Fibroblast of peridontal ligament (primary cell): ENCODE data around the gene ALOX15B.
"Not testable (repeated sequence)": the region's sequence is repeated elsewhere in the genome, so short reads cannot be mapped to it uniquely, and the experiment has no call there.

Source experiments
- DNase-seq: peaks from one replicate; pipeline ENCODE4 v3.0.0-alpha.2; 2010; ENCODE audit errors: extremely low read depth

ALOX15B gene

DNA sequence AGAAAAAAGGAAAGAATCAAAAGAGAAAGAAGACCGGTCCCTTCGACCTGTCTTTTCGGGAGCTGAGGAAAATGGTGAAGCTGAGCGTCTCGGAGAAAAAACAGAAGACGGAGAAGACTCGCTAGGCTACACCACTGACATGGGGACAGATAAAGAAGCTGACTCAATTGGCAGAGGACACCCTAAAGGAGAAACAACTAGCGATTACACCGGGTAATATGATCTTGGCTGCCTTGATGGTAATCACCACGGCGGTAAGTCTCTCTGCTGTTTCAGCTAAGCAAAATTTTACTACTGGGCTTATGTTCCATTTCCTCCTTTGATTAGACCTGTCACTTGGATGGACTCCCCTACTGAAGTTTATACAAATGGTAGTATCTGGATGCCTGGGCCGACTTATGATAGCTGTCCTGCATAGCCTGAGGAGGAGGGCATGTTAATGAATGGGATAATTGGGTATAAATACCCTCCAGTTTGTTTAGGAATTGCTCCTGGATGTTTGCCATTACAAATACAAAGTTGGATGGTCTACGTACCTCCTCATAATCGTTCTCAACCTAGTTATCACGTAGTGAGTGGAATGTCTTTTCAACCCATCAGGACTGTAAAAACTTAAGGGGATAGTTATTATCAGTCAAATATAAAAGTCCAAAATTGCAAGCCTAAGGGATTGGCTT is 24.1 kb downstream of the ALOX15B start:
- DNase-seq, result no peak

DNA sequence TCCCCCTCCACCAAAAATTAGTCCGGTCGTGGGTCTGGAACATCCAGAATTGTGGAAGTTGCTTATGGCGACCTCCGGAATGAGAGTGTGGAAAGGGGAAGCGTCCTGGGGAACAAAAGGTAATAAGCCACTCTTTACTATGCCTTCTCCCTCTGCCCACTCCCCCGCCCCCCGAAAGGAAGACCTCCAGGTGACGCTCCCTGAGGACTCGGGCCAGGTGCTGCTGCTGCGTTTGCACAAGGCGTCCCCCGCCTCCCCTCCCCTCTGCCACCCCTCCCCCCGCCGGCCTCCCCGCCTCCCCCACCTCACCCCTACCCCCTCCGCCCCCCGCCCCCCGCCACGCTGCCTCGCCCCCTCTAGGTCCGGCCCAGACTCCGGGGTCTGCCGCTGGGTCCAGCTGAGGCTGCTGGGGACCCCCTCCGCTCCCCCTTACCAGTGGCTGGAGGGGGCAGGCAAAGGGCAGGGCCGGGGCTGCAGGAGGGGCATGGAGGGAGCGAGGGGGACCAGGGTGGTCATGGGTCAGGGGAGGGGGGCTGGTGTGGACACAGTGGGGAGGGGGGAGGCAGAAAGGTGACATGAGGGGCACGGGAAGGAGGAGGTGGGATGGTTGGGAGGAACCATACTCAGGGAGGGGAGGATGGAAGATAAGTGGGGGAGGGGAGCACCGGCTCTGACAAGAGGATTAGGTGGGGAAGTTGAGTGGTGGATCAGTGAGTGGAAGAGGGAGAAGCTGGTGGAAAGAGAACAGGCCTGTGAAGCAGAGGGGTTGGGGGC is 25.1 kb downstream of the ALOX15B start:
- no peak for DNase-seq

DNA sequence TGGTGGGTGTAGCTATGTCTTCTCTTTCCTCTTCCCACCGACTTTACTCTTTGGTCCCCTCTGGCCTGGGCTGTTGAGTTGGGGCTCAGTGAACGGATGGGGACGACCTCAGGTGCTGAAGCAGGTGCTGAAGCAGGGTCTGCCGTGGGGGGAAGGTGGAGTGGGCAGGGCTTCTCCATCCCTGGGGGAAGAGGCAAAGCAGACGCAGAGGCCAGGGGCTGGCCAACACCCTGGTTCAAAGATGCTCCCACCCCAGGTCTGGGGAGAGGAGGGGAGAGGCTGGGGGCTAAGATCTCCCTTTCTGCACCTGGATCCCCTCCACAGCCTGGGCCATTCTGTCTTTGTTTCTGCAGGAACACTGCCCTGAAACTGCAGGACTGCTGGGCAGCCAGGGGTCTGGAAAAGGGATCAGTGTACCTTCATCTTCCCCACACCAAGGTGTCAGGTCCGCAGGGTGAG is 25.7 kb downstream of the ALOX15B start:
- DNase-seq, result no peak

DNA sequence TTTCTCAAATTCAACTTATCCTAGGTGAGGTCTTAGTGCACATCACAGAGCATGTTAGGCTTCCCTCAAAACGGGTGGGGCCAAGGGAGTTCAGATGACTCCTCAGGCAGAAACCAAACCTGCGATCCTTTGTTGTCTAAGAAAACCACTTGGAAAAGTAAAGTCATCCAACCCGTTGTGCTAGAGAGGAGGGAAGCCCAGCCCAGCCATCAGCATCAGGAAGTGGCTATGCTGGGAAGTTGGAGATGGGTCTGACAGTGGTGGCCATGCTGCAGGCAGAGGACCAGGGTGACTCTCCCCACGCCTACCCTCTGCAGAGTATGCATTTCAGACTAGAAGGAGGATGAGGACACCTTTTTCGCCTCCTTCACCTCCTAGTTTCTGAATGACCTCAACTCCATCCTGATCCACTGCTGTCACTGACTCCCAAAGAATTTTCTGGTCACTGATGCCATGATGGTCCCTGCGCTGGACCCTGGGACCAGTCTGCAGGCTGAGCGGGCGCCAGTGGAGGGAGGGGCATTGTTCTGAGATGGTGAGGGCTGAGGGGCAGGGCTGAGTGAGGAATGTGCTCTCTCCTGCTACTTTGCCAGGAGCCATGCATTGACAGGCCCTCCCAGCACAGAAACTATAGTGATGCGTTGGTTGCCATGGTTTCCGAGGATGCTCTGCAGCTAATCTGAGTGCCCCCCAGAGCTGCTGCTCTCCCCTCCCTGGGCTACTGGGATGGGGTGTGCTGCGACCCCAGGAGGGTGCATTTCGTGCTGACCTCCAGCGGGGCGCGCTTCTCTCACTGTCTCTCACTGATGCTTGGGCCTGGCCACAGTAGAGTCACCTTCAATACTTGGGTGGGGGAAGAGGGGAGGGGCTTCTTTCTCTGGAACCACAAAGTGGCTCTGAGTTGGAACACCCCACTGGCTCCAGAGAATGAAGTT is 28.2 kb downstream of the ALOX15B start:
- DNase-seq, result no peak

DNA sequence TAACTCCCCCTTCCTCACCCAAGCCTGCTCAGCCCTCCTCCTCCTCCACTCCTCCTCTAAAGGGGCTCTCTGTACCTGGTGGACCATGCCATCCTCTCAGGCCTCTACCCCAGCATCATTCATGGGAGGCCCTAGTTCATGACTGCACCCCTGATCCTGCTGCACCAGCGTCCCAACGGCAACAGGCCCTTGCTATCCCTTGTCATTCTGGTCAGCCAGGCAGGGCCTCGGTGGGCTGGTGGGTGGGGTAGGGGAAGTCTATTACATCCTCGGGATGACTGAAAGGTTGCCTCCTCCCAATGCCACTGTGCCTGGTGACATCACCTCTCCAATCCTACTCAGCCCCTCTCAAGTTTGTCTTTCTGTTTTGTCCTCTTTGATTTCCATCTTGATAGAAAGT is 28.9 kb downstream of the ALOX15B start:
- no peak for DNase-seq

- DNase-seq, result no peak
Measured at GRCh38 chr17:8068736-8069586, 30.1 kb downstream of the ALOX15B start.

DNA sequence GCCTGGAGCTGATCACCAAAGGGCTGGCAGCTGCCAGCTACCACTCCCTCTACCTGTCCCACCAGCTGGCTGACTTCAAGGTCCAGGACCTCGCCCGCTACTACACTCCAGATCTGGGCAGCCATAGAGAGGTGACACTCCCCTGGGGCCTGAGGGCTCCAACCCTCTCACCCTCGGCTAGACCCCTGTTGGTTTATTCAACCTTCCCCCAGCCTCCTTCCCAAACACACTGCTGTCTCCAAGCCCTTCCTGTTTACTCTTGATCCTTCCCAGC is 30.7 kb downstream of the ALOX15B start:
- no peak for DNase-seq

- no peak for DNase-seq
Measured at GRCh38 chr17:8071496-8071895, 32.6 kb downstream of the ALOX15B start.

DNA sequence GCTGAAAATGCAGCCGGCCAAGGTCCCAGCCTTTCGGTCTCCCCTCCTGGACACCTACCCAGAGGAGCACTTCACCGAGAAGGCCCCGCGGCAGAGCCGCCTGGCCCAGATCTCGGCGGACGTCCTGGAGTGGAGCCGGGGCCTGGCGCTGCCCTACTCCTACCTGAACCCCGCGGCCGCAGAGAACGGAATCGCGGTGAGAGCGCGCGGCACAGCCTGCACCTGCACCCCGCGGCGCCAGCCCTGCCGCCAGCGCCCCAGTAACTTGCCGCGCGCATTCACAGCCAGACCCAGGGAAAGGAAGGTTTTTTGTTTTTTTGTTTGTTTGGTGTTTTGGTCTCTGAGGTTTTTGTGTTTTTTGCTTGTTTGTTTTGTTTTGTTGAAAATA is 33.5 kb downstream of the ALOX15B start:
- DNase-seq, result no peak

DNA sequence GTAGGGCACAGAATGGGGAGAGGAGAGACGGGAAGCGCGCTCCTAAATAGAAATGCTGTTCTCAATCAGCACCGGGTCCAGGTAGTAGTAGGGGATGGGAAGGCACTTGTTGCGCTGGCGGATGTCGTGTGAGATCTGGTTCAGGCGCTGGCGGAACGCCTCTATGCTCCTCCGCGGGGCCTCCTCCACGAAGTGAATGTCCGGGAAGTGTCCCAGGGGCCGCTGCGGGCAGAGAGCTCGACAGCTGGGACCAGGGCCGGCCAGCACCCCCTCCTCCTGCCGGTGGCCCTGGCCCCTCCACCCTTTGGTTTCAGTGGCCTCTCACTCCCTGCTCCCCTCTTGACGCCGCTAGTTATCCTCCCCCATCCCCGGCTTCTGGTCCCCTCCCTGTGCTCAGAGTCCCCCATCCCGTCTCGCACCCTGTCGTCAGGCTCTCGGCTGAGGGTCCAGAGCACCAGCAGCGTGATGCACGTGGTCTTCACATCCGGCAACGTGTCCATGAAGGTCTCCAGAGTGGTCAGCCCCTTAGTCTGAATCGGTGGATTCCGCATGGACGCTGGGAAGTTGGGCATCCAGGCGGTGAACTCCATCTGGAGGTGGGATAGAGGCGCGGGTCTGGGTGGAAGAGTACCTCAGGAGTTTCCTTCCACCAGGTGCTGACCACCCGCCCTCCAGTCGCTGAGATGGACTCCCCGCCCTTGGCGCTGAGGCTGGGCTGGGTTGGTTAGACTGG is 34.0 kb downstream of the ALOX15B start:
- no peak for DNase-seq

DNA sequence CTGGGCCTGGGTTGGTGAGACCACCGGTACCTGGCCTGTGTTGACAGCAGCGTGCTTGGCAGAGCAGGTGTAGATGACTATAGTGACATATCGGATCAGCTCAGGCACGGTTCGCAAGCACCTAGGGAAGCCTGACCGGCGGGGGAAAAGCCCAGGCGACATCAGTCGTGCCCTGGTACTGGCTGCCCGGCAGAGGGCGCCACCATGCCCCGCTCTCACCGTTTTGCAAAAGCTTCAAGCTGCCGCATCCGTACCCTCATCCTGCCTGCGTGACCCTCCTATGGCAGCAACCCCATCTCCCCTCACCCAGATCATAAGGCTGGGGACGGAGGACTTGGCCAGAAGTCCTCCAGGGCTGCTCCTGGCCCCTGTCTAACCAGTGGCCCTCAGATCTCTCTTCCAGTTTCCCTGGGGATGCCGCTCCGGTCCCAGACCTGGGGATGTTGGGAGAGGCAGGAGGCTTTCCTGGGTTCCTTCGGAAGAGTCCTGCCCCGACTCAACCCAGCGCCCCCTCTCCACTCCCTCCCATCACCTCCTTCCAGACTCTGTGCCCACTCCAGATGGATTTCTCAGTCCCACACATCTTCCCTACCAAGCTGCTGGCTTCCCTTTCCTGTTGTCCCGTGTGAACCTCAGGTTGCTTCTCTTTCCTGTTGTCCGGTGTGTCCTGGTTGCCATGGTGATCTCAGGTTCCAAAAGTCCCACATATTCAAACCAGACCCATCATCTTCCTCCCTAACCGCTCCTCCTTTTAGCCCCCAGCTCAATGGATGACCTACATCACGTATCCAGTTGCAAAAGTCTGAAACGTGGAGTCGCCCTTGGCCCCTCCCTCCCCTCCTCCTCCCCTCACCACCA is 35.0 kb downstream of the ALOX15B start:
- peak; percentile 35 for DNase-seq

GRCh38 chr17:8074554-8074953 is 35.7 kb downstream of the ALOX15B start:
- no peak for DNase-seq

GRCh38 chr17:8075081-8075480 is 36.2 kb downstream of the ALOX15B start:
- DNase-seq, result no peak

DNA sequence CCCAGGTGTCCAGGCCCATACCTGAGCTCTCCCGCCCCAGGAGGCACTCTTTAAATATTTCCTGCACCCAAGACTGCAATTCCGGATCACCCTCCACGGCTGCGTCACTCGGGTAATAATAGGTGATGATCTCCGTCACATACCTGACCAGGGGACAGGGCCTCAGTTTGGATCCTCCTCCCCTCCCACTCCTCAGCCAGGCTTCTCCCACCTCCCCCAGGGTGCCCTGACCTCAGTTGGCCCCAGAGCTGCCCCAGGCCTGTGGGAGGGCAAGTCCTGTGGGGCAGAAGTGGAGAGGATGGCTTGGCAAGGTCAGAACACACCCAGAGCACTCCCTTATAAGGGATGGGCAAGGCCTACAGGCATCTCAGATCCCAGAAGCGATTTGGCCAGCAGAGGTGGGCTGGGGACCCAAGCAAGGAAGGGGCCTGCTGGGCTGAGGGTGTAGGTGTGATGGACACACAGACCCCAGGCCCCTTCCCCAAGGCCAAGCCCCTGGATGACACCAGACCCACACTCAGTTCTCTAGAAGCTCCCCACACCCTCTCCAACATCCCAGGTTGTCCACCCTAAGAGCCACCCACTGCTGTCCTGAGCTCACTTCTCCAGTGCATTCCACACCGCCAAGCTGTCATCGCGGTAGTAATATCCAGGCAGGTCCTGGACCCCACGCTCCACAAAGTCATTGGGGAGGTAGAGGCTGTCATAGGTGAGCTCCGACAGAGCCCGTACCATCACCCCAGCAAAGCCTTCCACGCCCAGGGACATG is 36.9 kb downstream of the ALOX15B start:
- DNase-seq, result no peak

GRCh38 chr17:8076502-8077266 is 37.8 kb downstream of the ALOX15B start:
- DNase-seq, result no peak

- DNase-seq, result not testable (repeated sequence)
Measured at GRCh38 chr17:8077939-8078338, 39.1 kb downstream of the ALOX15B start.

DNA sequence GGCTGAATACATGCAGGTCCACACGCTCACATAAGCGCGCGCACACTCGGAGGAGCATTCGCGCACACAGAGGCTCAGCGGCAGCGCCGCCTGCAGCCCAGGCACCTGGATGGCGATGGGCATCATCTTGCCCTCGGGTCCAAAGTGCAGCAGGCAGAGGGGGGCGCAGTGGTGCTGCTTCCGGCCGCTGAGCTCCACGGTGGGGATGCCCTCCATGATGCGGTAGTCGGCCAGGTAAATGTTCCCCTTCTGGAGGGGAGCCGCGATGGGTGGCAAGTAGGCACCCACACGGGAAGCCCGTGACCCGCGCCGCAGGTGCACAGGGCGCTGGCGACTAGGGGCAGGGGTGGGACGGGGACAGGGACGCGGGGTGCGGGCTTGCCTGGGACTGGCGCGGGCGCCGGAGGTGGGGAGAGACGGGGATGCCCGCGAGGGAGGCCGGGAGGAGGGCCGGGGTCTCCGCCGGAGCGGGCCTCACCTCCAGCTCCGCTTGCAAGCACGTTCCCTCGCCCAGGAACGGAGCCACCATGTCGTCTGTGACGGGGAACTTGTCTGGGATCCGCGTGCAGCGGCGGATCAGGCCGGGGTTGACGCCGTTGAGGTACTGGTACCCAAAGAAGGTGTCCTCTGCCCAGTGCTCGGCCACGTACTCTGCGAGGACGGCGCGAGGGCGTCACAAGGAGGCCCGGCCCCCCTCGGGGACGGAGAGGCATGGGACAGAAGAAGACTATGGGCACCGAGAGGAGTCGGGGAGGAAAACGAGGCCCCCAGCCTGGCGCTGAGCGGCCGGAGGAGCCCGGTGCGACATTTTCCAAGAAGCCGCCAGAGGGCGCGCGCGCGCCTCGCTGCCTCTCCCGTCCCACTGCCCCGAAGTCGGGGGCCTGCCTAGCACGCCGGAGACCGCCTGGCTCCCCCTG is 40.7 kb downstream of the ALOX15B start:
- peak; percentile 34 for DNase-seq
